ENCODE results near the gene CD226.
A peak's percentile ranks its signal among the peaks of the same experiment; 100 is the strongest.
"Not testable (repeated sequence)": the region's sequence is repeated elsewhere in the genome, so short reads cannot be mapped to it uniquely, and the experiment has no call there.

Gene CD226

GRCh38 chr18:69956665-69957620 is 9.3 kb upstream of the CD226 start:
- no peak for DNase-seq (ENCODE audit: low read depth in 2 of 2, low spot score in 1 of 2)

DNA sequence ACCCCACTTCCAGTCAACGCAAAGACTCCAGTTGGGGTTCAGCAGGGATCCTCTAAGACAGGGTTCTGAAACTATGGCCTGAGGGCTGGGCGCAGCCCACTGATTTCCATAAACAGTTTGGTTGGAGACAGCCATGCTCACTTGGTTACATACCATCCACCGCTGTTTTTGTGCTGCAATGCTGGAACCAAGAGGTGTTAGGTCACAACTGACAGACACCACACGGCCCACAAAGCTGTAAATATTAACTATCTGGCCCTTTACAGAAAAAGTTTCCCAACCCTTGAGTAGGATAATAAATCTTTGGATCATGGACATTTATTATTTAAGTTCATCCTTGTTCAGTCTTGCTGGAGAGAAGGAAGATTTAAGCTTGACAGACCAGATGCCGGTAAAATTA is 8.4 kb upstream of the CD226 start:
- DNase-seq (ENCODE audit: low read depth in 2 of 2, low spot score in 1 of 2) = no peak

- no peak for DNase-seq (ENCODE audit: low read depth in 2 of 2, low spot score in 1 of 2)
Measured at GRCh38 chr18:69954719-69955480, 7.2 kb upstream of the CD226 start.

- DNase-seq (ENCODE audit: low read depth in 2 of 2, low spot score in 1 of 2) = no peak
Measured at GRCh38 chr18:69953191-69953590, 5.5 kb upstream of the CD226 start.

GRCh38 chr18:69951182-69951581 is 3.5 kb upstream of the CD226 start:
- DNase-seq (ENCODE audit: low read depth in 2 of 2, low spot score in 1 of 2) = no peak

- no peak for DNase-seq (ENCODE audit: low read depth in 2 of 2, low spot score in 1 of 2)
Measured at GRCh38 chr18:69949538-69949936, 1.9 kb upstream of the CD226 start.

GRCh38 chr18:69948919-69949537 is 1.4 kb upstream of the CD226 start:
- no peak for DNase-seq (ENCODE audit: low read depth in 2 of 2, low spot score in 1 of 2)

GRCh38 chr18:69948256-69948655 is 583 bp upstream of the CD226 start:
- no peak for DNase-seq (ENCODE audit: low read depth in 2 of 2, low spot score in 1 of 2)

GRCh38 chr18:69946608-69947155 is 991 bp downstream of the CD226 start:
- DNase-seq (ENCODE audit: low read depth in 2 of 2, low spot score in 1 of 2) = no peak

DNA sequence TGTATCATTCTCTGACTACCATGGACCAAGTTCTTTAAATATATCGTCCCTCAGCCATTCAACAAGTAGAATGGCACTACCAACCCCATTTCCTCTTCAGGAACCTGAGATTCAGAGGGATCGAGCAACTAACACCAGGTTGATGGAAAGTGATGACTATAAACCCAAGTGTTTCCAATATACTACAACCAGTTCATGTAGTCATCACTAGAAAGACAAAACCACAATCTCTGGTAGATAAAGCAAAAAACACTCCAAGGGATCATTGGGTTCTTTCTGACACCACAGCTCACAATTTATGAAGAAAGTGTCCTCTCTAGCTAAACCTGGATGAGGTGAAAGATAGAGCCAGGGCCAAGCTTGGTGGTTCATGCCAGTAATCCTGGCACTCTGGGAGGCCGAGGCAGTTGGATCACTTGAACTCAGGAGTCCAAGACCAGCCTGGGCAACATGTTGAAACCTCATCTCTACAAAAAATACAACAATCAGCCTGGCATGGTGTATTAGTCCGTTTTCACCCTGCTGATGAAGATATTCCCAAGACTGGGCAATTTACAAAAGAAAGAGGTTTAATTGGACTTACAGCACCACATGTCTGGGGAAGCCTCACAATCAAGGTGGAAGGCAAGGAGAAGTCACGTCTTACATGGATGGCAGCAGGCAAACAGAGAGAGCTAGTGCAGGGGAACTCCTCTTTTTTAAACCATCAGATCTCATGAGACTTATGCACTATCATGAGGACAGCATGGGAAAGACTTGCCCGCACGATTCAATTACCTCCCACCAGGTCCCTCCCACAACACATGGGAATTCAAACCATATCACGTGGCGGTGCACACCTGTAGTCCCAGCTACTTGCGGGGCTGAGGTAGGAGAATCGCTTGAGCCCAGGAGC is 2.2 kb downstream of the CD226 start:
- DNase-seq (ENCODE audit: low read depth in 2 of 2, low spot score in 1 of 2) = no peak

DNA sequence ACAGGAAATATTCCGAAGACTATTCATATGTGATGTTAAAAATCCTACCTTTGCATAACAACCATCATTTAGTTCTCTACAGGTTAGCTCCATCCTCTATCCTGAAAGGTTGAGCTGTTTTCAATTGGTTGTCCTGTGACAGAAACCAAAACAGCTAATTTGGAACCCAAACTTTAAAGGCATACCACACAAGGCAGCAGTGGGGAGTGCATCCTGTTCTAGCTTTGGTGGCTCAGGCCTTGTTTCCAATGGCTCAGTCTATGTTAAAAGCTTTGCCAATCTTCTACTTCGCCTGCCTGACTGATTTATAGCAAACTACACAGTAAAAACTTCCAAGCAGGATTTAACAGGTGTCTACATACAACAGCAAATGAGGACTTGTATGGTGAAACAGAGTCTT is 3.2 kb downstream of the CD226 start:
- no peak for DNase-seq (ENCODE audit: low read depth in 2 of 2, low spot score in 1 of 2)

- DNase-seq (ENCODE audit: low read depth in 2 of 2, low spot score in 1 of 2) = no peak
Measured at GRCh38 chr18:69943021-69943420, 4.7 kb downstream of the CD226 start.

DNA sequence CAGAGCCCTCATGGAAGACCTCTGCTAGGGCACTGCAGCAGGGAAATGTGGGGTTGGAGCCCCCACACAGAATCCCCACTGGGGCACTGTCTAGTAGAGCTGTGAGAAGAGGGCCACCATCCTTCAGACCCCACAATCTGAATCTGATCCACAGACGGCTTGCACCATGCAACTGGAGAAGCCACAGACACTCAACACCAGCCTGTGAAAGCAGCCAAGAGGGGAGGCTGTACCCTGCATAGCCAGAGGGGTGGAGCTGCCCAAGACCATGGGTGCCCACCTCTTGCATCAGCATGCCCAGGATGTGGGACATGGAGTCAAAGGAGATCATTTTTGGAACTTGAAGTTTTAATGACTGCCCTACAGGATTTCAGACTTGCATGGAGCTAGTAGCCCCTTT is 6.5 kb downstream of the CD226 start:
- DNase-seq (ENCODE audit: low read depth in 2 of 2, low spot score in 1 of 2) = no peak

DNA sequence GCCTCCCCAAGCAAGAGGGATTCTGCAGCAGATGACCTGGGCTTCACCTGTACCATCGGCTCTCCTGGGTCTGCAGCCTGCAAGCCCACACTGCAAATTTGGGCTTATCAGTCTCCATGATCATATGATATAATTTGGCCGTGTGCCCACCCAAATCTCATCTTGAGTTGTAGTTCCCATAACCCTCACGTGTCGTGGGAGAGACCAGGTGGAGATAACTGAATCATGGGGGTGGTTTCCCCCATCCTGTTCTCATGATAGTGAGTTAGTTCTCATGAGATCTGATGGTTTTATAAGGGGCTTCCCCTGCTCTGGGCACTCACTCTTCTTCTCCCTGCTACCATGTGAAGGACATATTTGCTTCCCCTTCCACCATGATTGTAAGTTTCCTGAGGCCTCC is 7.9 kb downstream of the CD226 start:
- DNase-seq (ENCODE audit: low read depth in 2 of 2, low spot score in 1 of 2) = not testable (repeated sequence)

GRCh38 chr18:69936191-69936558 is 11.5 kb downstream of the CD226 start:
- no peak for DNase-seq (ENCODE audit: low read depth in 2 of 2, low spot score in 1 of 2)

DNA sequence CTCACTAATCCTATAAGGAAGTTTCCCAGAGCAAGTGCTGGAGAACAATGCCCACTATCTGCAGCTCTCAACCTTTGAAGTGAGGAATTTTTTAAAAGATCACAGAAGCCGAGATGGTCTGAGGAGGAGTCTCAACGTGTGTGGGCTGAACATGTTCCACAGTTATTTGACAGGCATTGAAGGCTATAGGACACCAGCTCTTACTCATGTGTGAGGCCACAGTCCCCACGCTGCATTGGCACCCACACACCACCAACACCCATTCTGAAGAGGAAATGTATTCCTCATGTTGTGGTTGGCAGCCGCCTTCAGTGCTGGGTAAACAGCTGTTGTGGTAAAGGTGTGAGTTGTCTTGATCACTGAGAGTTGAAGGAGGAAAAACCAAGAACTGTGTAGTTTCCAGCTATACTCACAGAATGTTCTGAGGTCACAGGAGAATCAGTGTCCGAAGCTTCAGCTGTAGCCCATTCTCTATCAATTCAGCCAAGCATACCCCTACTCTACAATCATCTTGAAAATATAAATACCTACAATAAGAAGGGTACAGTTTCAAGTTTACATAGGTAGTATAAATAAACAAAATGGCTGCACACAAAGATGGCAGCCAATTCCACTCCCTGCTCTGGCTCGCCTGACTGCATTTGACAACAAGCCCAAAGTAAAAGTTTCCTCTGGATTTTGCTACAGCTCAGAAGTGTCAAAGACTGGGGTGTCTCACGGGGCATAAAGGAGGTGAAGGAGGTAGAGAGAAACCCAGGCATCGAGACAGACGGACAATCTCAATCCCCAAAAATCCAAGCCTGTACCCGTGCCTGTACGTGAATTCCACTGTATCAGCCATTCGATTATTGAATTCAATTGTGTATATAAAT is 12.1 kb downstream of the CD226 start:
- peak; percentile 52 to 62 for DNase-seq (ENCODE audit: low read depth in 2 of 2, low spot score in 1 of 2)

- no peak for DNase-seq (ENCODE audit: low read depth in 2 of 2, low spot score in 1 of 2)
Measured at GRCh38 chr18:69934601-69935265, 12.9 kb downstream of the CD226 start.

- no peak for DNase-seq (ENCODE audit: low read depth in 2 of 2, low spot score in 1 of 2)
Measured at GRCh38 chr18:69929041-69929774, 18.5 kb downstream of the CD226 start.

Data from stimulated activated CD8-positive, alpha-beta memory T cell treated with anti-CD3 and anti-CD28 coated beads, Interleukin-4, amount 100 ng/mL, for 1 hour (primary cell).